A673 (cell line): ENCODE measurements around the gene AGBL4.

Experiments used
- EZH2 ChIP-seq: fragments of 200-600 bp; sonication (generic); IDR thresholded peaks from 2 replicates; pipeline ENCODE4 v1.6.1; 2017; ENCODE audit warnings: borderline replicate concordance, low read depth, mild to moderate bottlenecking, mixed read lengths, antibody characterized with exemption, low read length; ENCODE audit not compliant: poor library complexity, severe bottlenecking
- TF ChIP-seq, protein P1 (sequence below): fragments of 300-800, 200-600 bp; sonication (generic); conservative IDR thresholded peaks from 2 replicates; pipeline ENCODE4 v1.5.1; 2017; ENCODE audit warnings: low read depth, mild to moderate bottlenecking, antibody characterized with exemption, low read length, moderate library complexity, mixed read lengths

DNA sequence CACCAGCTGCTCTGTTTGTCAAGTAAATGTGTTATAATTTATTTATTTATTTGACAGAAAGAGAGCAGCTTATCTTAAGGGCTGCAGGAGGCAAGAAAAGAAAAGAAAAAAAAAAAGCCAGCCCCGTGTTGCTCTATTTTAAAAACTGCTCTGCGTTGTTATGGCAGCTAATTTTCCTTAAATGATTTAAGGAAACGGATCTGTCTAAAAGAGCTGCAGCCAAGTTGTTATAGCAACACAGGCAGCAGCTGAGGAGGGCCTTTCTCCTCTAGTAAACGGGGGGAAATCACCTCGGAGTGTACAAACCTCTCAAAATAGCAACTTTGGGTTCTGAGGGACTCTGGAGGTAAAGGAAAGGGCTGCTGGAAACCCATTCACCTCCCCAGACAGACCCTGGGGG lies 1396.3 kb downstream of the AGBL4 start:
- TF ChIP-seq, protein P1, sequence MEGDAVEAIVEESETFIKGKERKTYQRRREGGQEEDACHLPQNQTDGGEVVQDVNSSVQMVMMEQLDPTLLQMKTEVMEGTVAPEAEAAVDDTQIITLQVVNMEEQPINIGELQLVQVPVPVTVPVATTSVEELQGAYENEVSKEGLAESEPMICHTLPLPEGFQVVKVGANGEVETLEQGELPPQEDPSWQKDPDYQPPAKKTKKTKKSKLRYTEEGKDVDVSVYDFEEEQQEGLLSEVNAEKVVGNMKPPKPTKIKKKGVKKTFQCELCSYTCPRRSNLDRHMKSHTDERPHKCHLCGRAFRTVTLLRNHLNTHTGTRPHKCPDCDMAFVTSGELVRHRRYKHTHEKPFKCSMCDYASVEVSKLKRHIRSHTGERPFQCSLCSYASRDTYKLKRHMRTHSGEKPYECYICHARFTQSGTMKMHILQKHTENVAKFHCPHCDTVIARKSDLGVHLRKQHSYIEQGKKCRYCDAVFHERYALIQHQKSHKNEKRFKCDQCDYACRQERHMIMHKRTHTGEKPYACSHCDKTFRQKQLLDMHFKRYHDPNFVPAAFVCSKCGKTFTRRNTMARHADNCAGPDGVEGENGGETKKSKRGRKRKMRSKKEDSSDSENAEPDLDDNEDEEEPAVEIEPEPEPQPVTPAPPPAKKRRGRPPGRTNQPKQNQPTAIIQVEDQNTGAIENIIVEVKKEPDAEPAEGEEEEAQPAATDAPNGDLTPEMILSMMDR: no peak
- no peak for TF ChIP-seq EZH2
